Stimulated activated CD4-positive, alpha-beta T cell treated with anti-CD3 and anti-CD28 coated beads, Interleukin-12 subunit alpha, Interleukin-12 subunit beta, amount 100 ng/mL, for 4 hours (primary cell): ENCODE measurements around the gene ASB4.
"Not testable (repeated sequence)": the region's sequence is repeated elsewhere in the genome, so short reads cannot be mapped to it uniquely, and the experiment has no call there.

ENCODE experiments used
- DNase-seq: peaks from one replicate; pipeline ENCODE4 v3.0.0-alpha.2; 2020

Gene ASB4

DNA sequence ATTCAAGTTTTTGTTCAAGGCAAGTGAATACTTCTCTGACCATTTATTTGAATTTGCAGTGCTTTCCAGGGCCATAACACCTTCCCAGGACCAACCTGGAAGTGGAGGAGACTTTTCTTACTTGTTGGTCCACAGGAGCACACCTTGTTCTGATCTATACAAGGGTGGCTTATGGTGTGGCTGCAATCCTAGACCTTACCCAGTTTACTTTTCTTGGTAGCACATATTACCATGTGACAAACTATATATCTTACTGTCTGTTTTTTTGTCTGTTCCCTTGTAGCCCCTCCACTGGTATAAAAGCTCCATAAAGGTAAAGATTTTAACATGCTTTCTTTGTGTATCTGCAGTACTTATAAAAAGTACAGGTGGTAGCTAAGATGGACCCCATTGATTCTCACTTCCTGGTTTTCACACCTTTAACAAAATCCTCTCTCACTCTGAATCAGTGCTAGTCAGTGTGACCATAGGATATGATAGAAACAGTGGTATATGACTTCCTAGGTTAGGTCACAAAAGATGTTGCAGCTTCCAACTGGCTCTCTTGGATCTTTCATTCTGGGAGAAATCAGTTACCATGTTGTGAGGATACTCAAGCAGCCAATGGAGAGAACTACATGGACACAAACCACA, 5.6 kb upstream of the ASB4 start:
- no peak for DNase-seq

DNA sequence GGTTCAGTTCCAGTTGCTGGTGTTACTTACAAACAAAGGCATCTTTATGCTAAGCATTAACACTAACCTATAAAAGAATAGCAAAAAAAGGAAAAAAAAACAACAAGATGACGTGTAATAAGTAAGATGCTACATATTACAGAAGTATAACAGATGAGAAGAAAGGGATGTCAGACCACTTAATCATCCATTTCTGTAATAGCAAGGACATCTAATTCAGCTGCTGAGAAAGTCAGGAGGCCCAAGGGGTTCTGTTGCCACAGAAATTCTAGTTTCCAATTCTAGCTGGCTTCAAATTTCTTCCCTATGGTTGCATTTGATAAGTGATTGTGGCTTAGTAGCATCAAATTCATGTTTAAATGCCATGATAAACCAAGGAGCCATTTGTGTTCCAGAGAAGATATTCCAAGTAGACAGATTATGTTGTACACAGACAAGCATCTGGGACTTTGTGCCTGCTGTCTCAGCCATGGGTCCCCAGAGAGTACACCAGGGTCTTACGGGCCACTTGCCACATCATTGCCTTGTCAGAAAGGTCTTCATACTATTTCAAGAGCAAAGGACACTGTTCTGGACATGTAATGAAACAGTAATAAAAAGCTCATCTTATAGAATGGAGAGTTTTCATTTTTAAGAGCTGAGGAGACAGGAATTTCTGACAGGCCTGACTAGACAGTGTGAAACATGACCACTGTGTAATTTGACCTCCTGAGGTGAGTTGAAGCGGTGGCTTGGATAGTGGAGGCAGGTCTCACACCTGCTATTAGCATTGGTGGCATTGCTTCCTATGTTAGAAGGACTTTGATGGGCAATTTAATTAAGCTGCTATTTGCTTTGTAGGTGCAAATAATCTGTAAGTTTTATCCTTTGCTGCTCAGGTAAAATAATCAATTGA, 4.2 kb upstream of the ASB4 start:
- DNase-seq, result no peak

DNA sequence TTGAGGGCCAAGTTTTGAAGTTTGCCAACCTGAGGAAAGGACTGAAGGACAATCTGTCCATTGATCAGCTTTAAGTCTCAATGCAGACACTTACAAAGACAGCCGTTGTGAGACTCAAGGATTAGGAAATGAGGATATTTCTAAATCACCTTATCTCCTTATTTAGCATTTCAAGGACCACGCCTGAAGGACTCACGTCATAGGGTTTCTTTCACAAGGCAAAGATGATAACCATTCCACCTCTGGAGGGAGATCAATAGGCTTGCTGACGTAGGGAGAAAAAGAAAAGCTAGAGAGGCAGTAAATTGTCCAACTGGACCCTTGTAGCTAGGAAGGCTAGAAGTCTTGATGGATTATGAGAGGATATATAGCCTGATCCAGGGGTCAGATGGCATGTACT, 3.3 kb upstream of the ASB4 start:
- no peak for DNase-seq

DNA sequence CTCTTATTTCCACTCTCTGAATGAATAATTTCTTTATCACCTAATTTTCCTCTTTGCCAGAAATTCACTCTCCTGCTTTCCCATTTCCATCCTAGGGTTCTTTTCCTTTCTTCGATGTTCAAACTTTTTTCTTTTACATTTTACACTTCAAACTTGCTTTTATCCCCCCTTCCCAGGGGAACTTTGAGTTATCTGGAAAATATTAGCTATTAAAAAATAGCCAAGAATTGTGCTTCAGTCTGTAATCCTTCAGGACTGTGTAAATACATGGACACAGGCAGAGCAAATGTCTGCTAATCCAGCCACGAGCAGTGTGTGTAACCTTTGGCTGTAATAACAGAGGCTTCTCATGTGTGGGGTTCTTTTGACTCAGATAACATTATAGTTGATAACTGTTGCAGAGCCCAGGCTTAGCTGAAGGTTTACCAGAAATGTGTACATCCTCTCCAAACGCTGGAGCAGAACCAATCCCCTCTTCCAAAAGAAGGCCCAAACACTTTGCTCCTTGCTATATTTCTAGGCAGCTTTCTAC, 4.6 kb downstream of the ASB4 start:
- DNase-seq, result no peak

DNA sequence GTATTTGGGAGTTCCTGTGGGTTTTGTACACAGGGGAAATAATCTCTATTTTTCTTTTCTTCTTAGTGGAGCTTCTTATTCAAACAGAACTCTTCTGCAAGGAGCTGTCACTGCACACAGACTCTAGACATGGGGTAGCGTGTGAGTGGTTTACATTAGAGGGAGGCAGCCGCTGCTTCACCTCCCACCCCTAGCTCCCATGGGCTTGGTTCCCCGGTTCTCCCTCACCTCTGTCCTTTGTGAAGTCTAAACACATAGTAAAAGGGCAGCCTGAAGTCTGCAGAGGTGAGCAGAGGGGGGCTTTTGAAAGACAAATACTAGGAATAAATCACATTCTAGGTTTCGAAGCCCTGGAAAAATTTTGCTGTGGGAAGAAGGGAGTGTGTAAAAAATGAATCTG, 5.5 kb downstream of the ASB4 start:
- DNase-seq, result no peak

DNA sequence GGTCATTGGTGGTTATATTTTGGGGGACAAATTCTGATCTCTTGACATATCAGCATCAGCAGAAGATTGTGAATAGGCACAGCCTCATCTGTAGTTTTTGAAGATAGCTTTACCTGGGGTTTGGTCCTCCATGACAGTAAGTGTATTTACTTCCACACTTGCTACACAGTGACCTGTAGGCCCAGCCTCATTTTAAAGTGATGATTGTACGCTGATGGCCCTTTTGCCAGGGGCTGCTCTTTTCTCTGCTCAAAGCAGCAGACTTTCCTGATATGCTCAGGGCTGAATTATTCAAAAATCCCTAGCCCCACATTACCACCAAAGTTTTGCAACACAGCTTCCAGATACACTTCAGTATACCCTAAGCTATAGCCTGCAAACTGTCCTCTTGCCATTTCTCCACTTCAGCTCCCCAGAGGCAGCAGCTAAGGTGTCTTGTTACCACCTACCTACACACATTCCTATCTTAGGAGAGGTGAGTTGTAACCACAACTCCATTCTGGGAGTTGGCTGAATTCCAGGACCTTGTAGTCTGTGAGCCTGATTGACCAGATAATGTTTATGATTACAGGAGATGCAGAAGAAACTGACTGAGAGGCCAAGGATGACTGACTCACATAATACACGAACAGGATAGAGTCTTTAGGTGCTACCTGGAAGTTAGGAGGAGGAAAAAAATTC, 6.0 kb downstream of the ASB4 start:
- no peak for DNase-seq

DNA sequence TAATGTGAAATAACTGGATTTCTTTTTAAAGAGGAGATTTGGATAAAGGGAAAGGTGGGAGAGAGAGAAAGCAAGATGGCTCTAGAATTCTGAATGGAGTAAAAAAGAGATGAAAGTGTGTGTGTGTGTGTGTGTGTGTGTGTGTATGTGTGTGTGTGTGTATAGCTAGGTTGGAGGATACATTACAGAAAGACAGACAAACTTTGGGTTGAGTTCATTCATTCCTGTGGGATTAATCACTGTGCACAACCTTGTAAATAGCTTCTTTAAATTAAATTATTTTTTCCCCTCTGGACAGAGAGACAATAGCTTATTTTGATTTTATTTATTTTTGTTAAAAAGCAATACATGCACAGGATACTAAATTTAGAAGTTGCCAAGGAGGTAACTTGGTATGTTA, 7.5 kb downstream of the ASB4 start:
- DNase-seq, result no peak

DNA sequence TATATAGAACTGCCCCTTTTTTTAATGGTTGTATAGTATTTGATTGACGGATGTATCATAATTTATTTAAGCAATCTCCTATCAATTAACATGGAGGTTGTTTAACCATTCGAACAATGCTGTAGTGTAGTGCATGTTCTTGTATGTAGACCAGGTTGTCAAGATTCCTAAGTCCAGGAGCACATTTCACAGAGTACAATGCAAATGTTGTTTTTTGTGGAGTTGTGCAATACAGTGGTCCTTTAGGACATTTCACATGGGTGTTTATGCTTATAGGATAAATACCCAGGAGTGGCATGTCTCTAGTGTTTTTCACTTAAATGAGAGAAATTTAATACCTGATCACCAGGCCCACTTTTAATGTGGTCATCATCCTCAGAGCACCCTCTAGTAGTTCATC, 8.1 kb downstream of the ASB4 start:
- DNase-seq, result no peak

DNA sequence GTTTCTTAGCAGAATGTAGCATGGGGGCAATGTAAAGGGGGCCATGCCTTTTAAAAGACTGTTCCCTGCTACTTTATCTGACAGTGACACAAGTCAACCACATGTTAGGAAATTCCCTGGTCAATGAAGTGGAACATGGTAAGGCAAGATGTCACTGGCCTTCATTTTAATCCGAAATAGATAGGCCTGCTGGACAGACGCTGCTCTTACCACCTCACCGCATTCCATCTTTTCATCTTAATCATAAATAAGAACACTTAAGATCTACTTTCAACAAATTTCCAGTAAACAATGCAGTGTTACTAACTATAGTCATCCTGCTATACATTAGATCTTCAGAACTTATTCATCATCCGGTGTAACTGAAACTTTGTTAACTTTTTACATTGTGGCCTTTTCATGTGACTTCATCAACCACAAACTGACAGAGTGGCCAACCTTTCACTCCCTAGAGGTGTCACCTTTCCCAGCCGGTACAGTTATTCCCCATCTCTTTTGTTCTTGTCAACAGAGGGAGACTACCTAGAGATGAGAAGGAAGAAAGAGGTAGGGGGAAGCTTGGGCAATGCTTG, 15.6 kb downstream of the ASB4 start:
- no peak for DNase-seq

DNA sequence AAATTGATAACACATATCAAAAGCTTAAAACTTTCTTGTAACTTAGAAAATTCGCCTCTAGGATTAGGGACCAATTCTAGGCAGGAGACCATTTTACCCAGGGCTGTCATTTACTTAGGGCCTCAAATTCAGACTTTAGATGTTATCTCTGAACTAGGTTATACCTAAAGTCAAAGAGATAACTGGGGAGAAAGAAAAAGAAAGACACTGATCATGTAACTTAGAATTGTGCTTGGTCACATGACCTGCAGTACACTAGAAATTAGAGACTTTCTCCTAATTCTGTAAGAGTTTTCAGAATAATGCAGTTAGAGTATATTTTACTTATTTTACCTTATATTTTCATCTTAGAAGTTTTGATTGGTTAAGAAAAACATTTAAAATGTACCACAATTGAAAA, 16.7 kb downstream of the ASB4 start:
- no peak for DNase-seq

DNA sequence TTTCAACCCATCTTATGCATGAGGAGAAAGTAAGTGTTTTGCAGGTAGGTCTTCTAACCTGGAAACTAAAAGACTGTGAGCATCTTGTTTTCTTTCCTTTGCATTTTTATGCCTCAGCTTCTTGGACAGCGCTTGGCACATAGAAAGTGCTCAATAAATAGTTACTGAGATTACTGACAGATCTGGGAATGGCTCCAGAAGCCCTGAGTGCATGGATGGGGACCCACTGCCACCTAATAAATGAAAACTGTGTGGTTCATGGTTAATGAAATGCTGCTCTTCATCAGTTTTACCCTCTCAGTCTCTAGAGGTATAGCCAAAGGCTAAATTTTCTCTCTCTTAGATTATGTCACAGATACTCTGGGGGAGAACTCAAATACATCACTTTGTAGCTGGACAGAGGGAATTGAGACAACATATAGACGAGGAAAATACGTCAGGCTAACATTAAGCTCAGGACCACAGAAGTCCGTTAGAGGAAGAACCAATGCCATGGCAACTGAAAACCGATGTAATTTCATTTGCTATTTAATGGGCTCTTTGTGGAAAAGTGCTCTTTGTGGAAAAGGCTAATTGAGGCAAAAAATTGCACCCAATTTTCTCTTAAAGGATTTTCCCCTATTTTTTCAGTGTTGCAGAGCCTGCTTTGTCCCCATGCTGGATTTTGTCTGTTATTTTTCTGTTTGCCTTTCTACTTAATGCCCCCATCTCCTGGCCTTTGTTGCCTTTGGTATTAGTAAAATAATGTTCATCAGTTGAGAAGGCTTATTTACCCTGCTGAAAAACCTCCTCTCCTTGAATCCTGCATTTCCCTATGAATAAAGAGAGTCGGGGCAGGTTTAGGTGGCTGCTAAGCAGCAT, 17.8 kb downstream of the ASB4 start:
- DNase-seq, result no peak

DNA sequence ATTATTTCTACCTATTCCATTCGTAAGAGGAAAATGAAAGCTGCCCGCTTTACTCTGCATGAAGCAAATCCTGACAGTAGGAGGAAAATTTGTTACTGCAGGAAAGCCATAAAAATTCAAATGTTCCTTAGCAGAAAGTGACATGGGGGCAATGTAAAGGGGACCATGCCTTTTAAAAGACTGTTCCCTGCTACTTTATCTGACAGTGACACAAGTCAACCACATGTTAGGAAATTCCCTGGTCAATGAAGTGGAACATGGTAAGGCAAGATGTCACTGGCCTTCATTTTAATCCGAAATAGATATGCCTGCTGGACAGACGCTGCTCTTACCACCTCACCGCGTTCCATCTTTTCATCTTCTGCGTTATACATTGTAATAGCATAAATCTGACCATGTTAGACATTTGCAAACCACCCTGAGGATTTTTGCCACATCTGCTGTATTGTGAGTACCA, 18.4 kb downstream of the ASB4 start:
- not testable (repeated sequence) for DNase-seq

DNA sequence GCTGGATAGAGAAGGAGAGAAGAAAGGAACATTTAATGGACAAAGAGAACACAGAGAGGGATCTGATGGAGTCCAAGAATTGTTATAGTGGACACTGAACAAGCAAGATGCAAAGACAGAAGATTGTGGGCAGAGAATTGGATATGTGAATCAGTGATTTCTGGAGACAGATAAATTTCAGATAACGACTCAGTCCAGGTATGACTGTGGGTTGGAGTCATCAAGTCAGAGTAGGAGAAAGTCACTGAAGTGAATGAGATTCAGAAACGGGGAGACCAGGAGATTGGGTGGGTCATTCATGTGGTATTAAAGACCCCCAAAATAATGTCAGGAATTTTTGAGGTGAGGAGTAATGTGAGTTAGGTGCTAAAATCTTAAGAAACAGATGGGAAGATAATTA, 23.0 kb downstream of the ASB4 start:
- no peak for DNase-seq

DNA sequence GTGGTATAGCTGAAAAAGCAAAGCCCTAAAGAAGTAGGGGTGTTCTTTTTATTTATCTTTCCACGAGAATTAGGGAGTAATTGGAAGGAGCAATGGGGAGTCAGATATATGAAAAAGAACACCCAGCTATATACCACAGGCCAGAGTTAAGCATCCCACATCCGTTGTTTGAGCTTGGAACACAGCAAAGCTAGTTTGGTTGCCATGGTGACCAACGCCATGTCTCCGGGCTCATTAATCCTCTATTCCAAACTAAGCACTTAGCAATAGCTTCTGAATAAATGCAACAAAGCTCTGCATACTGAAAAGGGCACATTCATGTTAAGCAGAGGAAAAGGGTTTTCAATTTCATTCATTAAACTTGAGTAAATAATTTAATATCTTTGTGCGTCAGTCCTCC, 23.5 kb downstream of the ASB4 start:
- DNase-seq, result no peak

DNA sequence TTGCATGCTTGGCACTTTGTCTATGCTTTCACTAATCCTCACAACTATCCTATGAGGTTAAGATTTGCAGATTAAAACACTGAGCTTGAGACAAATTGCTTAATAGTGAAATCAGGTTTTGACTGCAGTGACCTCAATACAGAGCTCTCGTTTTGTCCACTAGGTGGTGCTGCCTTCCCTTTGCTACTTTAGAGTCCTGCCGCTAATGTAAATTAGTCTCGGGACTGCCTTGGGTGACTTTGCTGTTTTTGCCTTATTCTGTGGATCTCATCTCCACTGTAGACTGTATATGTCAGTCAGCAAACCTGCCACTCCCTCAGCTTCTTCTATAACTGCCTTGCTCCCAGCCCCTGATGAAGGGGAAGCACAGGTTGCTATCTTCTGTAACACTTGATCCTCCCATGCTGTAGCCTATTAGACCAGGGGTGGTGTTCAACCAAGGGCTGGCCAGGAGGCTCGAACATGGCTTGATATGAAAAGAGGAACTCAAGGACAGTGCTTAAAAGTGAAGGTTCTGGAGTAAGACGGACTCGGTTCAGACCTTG, 26.0 kb downstream of the ASB4 start:
- DNase-seq, result peak; percentile 28

DNA sequence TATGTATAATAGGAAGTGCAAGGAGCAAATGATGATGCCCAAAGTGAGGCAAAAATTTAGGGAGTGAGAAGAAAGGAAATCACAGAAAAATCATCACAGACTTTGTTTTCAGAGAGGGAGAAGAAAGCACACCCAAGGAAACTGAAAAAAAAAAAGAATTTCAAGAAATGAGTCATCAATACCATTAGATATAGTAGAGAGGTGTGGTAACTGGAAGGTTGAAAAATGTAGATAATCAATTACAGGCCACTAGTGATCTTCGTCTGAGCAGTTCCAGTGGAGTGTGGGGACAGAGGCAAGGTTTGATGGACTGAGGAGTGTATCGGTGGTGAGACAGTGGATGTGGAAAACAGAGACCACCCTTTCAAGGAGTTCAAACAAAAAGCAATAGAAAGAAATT, 31.7 kb downstream of the ASB4 start:
- DNase-seq, result no peak

DNA sequence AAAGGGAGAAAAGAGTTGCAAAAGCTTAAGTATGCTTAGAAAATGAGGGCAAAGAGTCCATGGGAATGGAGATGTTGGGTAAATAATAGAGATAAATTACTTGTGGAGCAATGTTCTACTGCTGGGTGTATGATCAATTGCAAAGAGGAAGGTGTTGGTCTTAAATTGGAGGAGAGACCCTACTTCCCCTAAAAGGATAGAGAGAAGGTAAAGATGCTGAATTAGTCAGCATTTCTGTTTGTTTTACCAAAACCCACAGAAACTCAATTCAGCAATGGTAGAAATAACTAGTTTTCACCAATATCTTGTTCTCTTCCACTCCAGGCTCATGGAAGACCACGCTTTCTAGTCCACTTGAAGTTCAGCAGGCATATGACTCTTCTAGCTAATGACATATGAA, 32.1 kb downstream of the ASB4 start:
- DNase-seq, result no peak

DNA sequence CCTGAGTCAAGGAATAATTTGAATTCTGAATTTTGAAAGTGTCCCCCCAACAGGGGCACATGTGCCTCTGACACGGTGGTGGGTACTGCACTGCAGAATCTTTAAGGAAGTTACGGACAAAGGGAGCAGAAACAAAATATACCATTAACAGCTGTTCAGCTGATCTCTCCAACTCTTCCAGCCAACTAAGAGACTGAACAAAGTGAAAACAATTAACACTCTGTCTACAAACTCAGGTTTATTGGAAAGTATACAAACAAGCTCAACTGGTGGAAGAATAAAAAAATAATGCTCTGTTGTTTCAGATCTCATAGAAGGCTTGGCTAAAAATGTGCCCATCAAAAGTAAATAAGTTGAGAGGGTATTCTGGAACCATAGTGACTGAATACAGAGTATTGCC, 34.4 kb downstream of the ASB4 start:
- no peak for DNase-seq

DNA sequence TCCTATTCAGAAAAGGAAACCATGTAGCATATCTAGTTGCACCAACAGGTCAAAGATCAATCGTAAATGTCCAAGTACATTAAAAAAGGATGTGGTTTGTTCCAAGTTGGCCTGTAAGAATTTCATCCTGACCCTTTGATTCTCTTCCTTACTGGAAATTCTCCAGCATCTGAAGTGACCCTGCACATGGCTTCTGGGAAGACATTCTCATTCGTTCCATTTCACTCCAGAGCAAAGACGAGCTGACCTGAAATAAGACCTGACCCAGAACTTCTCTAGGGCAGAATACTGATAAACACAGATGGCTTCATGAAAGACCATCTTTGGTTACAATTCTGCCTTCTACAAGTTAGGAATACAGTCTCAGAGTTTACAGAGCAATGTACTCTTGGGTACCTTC, 39.8 kb downstream of the ASB4 start:
- no peak for DNase-seq

DNA sequence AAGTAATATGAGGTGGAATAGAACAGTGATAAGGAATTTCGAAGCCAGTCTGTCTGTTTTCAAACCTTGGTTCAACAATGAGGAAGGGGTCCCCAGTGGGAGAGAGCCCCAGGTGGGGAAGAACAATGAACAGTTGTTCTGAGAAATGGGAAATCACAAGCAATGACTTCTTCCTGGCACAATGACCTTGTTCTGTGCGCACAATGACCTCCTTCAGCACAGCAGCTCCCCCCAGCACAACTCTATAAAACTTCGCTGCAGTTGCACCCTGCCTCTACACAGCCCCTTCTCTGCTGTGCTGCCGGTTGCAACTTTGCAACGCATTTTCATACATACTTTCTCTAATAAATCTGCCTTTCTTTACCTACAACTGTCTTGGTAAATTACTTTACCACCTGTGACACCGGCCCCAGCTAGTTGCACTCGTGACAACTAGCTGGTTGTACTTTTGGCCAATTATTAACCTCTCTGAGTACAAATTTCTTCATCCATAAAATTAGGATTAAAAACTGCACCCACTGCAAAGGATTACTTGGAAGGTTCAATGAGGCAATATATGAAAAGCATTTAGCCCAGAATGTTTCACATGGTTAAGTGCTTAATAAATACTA, 40.5 kb downstream of the ASB4 start:
- DNase-seq, result no peak

DNA sequence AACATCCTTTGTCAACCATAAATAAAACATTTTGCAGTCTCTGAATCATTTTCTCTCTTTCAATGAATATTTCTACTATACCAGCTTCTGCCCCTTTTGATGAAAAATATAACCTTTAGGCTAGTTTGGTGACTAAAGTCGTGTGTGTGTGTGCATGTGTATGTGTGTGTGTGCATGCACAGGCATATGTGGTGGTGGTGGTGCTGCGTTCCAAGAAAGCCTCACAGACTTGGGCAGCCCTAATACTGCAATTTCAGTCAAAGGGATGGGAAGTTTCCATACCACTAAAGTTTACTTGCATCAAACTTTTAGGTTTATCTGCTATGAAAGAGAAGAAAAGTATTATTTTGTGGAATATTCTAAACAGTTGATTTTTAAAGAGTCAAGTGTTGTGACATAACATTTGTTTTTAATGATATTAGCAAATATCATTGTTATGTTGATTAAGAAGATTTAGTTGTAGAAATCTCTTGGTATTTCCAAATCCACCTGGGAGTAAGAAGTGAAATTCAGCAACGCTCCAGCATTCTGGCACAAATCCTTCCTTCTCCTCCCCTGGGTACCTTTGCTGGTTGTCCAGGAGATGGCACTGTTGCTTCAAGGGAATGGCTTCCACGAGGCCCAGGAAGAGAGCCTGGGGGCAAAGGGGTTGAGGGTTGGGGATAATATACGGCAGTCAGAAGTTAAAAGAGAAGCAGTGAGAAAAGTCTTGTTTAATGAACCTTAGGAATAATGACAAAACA, 41.5 kb downstream of the ASB4 start:
- no peak for DNase-seq
